Measurements from ENCODE around the gene SOX13. TPM values are rescaled to one million over a fixed set of nuclear protein-coding genes. Genes with fewer than 3 reads are reported as not detected.
A peak's percentile ranks its signal among the peaks of the same experiment; 100 is the strongest.

The SOX13 gene
- 0.10 TPM for total RNA-seq (2013)
- polyA plus RNA-seq (under 1 TPM in 1 of 3 donors, not detected in 2; 0.52 TPM), polyA minus RNA-seq (0.69 and 1.3 TPM in 2 replicates), total RNA-seq (0.12 to 5.6 (median 0.72) reads per million in 11 experiments)

- Histone ChIP-seq H3K9me3 (replicated peaks in 1 of 2; ENCODE audit: control insufficient read depth in 1 of 2, insufficient read depth in 1 of 2, low read length in 2 of 2) (peaks cover 0 to 30% of the 10 kb centered on the region in 2 donors), H3K4me2 (replicated peaks; ENCODE audit: extremely low read depth, low read length, poor library complexity, severe bottlenecking) (peak within 1 kb of the TSS; percentile 89), H2AFZ (ENCODE audit: insufficient read depth, low read depth, low read length, poor library complexity, severe bottlenecking) (peak within 1 kb of the TSS; percentile 88), H3K79me2 (ENCODE audit: insufficient read depth, low read length) (no peaks in the 10 kb centered on the region), H3K4me1 (ENCODE audit: control insufficient read depth in 1 of 2, insufficient read depth in 2 of 2, low read length in 2 of 2) (peaks cover 17 to 25% of the 10 kb centered on the region in 2 donors), H3K27me3 (ENCODE audit: control insufficient read depth in 2 of 2, insufficient read depth in 2 of 2, low read length in 2 of 2) (peaks cover 43 to 74% of the 10 kb centered on the region in 2 donors), H4K20me1 (ENCODE audit: insufficient read depth, low read length) (no peaks in the 10 kb centered on the region), H3K36me3 (replicated peaks in 1 of 2; ENCODE audit: control insufficient read depth in 1 of 2, insufficient read depth in 2 of 2, low read length in 2 of 2) (no peaks in the 10 kb centered on the region), H3K9ac (ENCODE audit: insufficient read depth, low read length, poor library complexity, severe bottlenecking) (peak within 1 kb of the TSS; percentile 53), H3K4me3 (replicated peaks in 1 of 3; ENCODE audit: low read depth in 2 of 3, low read length in 3 of 3) (peak within 1 kb of the TSS; percentile 39 to 78 (median 59)), H3K27ac (ENCODE audit: low read depth in 1 of 2, low read length in 2 of 2) (no peak within 1 kb of the TSS)
- Mint-ChIP-seq H3K4me1 (peaks cover 27% of the 10 kb centered on the region), H3K9me3 (peaks cover 0 to 26% (median 12%) of the 10 kb centered on the region in 7 donors), H3K27ac (peak within 1 kb of the TSS in 2 of 7 donors; percentile 73 to 81), H3K4me3 (peak within 1 kb of the TSS; percentile 94 to 96), H3K36me3 (peaks cover 0 to 4% of the 10 kb centered on the region in 2 donors), H3K27me3 (ENCODE audit: low read depth in 3 of 3) (peaks cover 72 to 84% (median 81%) of the 10 kb centered on the region in 3 donors)
- under 1% methylated on average over 81 of the region's 89 CpGs for WGBS (ENCODE audit: insufficient coverage)
- TF ChIP-seq, protein P1, sequence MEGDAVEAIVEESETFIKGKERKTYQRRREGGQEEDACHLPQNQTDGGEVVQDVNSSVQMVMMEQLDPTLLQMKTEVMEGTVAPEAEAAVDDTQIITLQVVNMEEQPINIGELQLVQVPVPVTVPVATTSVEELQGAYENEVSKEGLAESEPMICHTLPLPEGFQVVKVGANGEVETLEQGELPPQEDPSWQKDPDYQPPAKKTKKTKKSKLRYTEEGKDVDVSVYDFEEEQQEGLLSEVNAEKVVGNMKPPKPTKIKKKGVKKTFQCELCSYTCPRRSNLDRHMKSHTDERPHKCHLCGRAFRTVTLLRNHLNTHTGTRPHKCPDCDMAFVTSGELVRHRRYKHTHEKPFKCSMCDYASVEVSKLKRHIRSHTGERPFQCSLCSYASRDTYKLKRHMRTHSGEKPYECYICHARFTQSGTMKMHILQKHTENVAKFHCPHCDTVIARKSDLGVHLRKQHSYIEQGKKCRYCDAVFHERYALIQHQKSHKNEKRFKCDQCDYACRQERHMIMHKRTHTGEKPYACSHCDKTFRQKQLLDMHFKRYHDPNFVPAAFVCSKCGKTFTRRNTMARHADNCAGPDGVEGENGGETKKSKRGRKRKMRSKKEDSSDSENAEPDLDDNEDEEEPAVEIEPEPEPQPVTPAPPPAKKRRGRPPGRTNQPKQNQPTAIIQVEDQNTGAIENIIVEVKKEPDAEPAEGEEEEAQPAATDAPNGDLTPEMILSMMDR (IDR thresholded peaks at IDR 0.05) = no peak
- DNase-seq = peak; percentile 8 to 29 (median 9)
- intact Hi-C loops (cut with micrococcal nuclease) = no loop called here
These were observed at the start of gene SOX13 for GRCh38 chr1:204072931-204073836. Gene SOX13, plus strand, starts transcription at chr1:204073115. Its CDS starts 39,801 bp downstream, at chr1:204112916.

GRCh38 chr1:204025917-204026707 is 46.8 kb upstream of the SOX13 start:
- no peaks in the 10 kb centered on the region for H4K20me1 ChIP-seq (ENCODE audit: insufficient read depth, low read length)
- no peak overlapping the region for H3K9ac ChIP-seq (ENCODE audit: insufficient read depth, low read length, poor library complexity, severe bottlenecking)
- H3K4me3 ChIP-seq (replicated peaks in 1 of 3; ENCODE audit: low read depth in 2 of 3, low read length in 3 of 3) = no peak overlapping the region
- H3K27ac Mint-ChIP-seq = no peak overlapping the region
- H3K4me1 ChIP-seq (ENCODE audit: control insufficient read depth in 1 of 2, insufficient read depth in 2 of 2, low read length in 2 of 2) = no peaks in the 10 kb centered on the region
- H3K4me1 Mint-ChIP-seq = peaks cover 1% of the 10 kb centered on the region
- H3K27me3 ChIP-seq (ENCODE audit: control insufficient read depth in 2 of 2, insufficient read depth in 2 of 2, low read length in 2 of 2) = peaks cover 0 to 3% of the 10 kb centered on the region in 2 donors
- WGBS (ENCODE audit: insufficient coverage) = 63% methylated on average over 14 of the region's 17 CpGs
- H3K36me3 Mint-ChIP-seq = no peaks in the 10 kb centered on the region
- H3K79me2 ChIP-seq (ENCODE audit: insufficient read depth, low read length) = no peaks in the 10 kb centered on the region
- intact Hi-C loops (cut with micrococcal nuclease) = no loop called here
- DNase-seq = no peak
- no peaks in the 10 kb centered on the region for H3K9me3 Mint-ChIP-seq
- H3K27ac ChIP-seq (ENCODE audit: low read depth in 1 of 2, low read length in 2 of 2) = no peak overlapping the region
- H2AFZ ChIP-seq (ENCODE audit: insufficient read depth, low read depth, low read length, poor library complexity, severe bottlenecking) = no peak overlapping the region
- no peaks in the 10 kb centered on the region for H3K36me3 ChIP-seq (replicated peaks in 1 of 2; ENCODE audit: control insufficient read depth in 1 of 2, insufficient read depth in 2 of 2, low read length in 2 of 2)
- H3K9me3 ChIP-seq (replicated peaks in 1 of 2; ENCODE audit: control insufficient read depth in 1 of 2, insufficient read depth in 1 of 2, low read length in 2 of 2) = no peaks in the 10 kb centered on the region
- TF ChIP-seq, protein P1 (IDR thresholded peaks at IDR 0.05) = no peak
- peaks cover 15 to 22% (median 20%) of the 10 kb centered on the region in 3 donors for H3K27me3 Mint-ChIP-seq (ENCODE audit: low read depth in 3 of 3)
- H3K4me3 Mint-ChIP-seq = peak overlapping the region in 1 of 2 donors; percentile 29
- no peak overlapping the region for H3K4me2 ChIP-seq (replicated peaks; ENCODE audit: extremely low read depth, low read length, poor library complexity, severe bottlenecking)

Measured in CD14-positive monocyte (primary cell).